A549 (cell line): Measurements from ENCODE around the gene RNF214. TPM values are rescaled to one million over a fixed set of nuclear protein-coding genes. Genes with fewer than 3 reads are reported as not detected.
"Not testable (repeated sequence)": the region's sequence is repeated elsewhere in the genome, so short reads cannot be mapped to it uniquely, and the experiment has no call there.

ENCODE experiments used
- ATAC-seq, 2 experiments: fragments of 200-7000 bp in 1 of 2; fragments of >200 bp in 1 of 2; cut with Nextera tagmentation in 1 of 2; cut with Tn5 transposase in 1 of 2; 3 replicates each; pipeline versions ENCODE4 v1.8.0 to v1.9.1; 2018 to 2020; ENCODE audit warnings: mild to moderate bottlenecking in 1 of 2, moderate library complexity in 1 of 2
- CTCF ChIA-PET: fragments of 300-600 bp; sonication (Branson Sonifier 250); formaldehyde crosslinking; extraction: SDS; loops from one replicate; lab custom pipeline; 2021; ENCODE audit warnings: antibody characterized with exemption, inconsistent platforms; lab: Yijun Ruan, JAX
- POLR2A ChIA-PET: fragments of 350-600 bp; formaldehyde crosslinking; extraction: SDS; loops from one replicate; lab custom pipeline; 2021; ENCODE audit warnings: antibody characterized with exemption, inconsistent platforms; lab: Yijun Ruan, JAX
- DNase-seq, 2 experiments: peaks; one replicate each; pipeline versions ENCODE4 v3.0.0 to v3.0.0-alpha.2; 2011 to 2016; ENCODE audit warnings: low read depth in 1 of 2, low spot score in 1 of 2
- FAIRE-seq: peaks from 2 replicates; lab custom pipeline; 2011; peaks lifted over from hg19 to GRCh38; lab: Jason Lieb, UNC
- H3K27ac ChIP-seq, 2 experiments: fragments of >200 bp; sonication (Bioruptor Twin); formaldehyde crosslinking; 3 replicates each; pipeline ENCODE4 v1.5.1; 2016 to 2017
- H3K4me1 ChIP-seq: fragments of >200 bp; sonication (Bioruptor Twin); formaldehyde crosslinking; 3 replicates; pipeline ENCODE4 v1.6.1; 2016
- H3K4me2 ChIP-seq: fragments of >200 bp; sonication (Bioruptor Twin); formaldehyde crosslinking; 3 replicates; pipeline ENCODE4 v1.6.1; 2016
- H3K4me3 ChIP-seq: fragments of >200 bp; sonication (Bioruptor Twin); formaldehyde crosslinking; 3 replicates; pipeline ENCODE4 v1.5.1; 2016
- H3K9me3 ChIP-seq: fragments of >200 bp; sonication (Bioruptor Twin); formaldehyde crosslinking; 3 replicates; pipeline ENCODE4 v1.6.1; 2016
- CEBPB ChIP-seq, 2 experiments: fragments of >200 bp in 1 of 2; sonication (Bioruptor Twin) in 1 of 2; formaldehyde crosslinking in 1 of 2; IDR thresholded peaks; 2 replicates each; pipeline ENCODE4 v1.6.1; 2012 to 2016
- EHF ChIP-seq: fragments of 250-450 bp; sonication (Bioruptor Pico); IDR thresholded peaks from 2 replicates; pipeline ENCODE4 v1.5.0; 2020; ENCODE audit warnings: mild to moderate bottlenecking
- FOXS1 ChIP-seq: fragments of 250-450 bp; sonication (Bioruptor Pico); IDR thresholded peaks from 2 replicates; pipeline ENCODE4 v1.5.0; 2020; ENCODE audit warnings: mild to moderate bottlenecking, moderate library complexity
- JUNB ChIP-seq: fragments of >200 bp; sonication (Bioruptor Twin); formaldehyde crosslinking; IDR thresholded peaks from 2 replicates; pipeline ENCODE4 v1.6.1; 2016
- KDM5A ChIP-seq: fragments of 200-600 bp; sonication (generic); IDR thresholded peaks from 2 replicates; pipeline ENCODE4 v1.6.1; 2016; ENCODE audit warnings: antibody characterized with exemption, mild to moderate bottlenecking
- NFE2L2 ChIP-seq: fragments of 150-350 bp; conservative IDR thresholded peaks from 2 replicates; pipeline ENCODE4 v1.6.1; 2014; ENCODE audit warnings: low read length
- NPAS2 ChIP-seq: fragments of 250-450 bp; sonication (Bioruptor Pico); IDR thresholded peaks from 2 replicates; pipeline ENCODE4 v1.8.0; 2022; ENCODE audit warnings: mild to moderate bottlenecking, moderate library complexity, borderline replicate concordance
- NR3C1 ChIP-seq: fragments of >200 bp; sonication (Bioruptor Twin); formaldehyde crosslinking; IDR thresholded peaks from 3 replicates; pipeline ENCODE4 v1.6.1; 2017
- POLR2AphosphoS2 ChIP-seq: conservative IDR thresholded peaks from 2 replicates; pipeline ENCODE4 v1.6.1; 2012; ENCODE audit warnings: low read length, improper control_type of control experiment, inconsistent platforms
- RAD21 ChIP-seq, 2 experiments: fragments of >200 bp in 1 of 2; sonication (Bioruptor Twin) in 1 of 2; formaldehyde crosslinking in 1 of 2; IDR thresholded peaks in 1 of 2; conservative IDR thresholded peaks in 1 of 2; 2 replicates in 1 of 2; 3 replicates in 1 of 2; pipeline ENCODE4 v1.6.1; 2012 to 2018; ENCODE audit warnings: inconsistent platforms in 1 of 2
- RFX5 ChIP-seq: fragments of 450-650 bp; IDR thresholded peaks from 2 replicates; pipeline ENCODE4 v1.7.1; 2014; ENCODE audit warnings: antibody characterized with exemption, mild to moderate bottlenecking, moderate library complexity
- TP53 ChIP-seq: fragments of 250-450 bp; sonication (Bioruptor Pico); IDR thresholded peaks from 2 replicates; pipeline ENCODE4 v1.5.0; 2021; ENCODE audit warnings: mild to moderate bottlenecking, moderate library complexity
- ZNF302 ChIP-seq: fragments of 250-450 bp; sonication (Bioruptor Pico); IDR thresholded peaks from 2 replicates; pipeline ENCODE4 v1.9.0; 2021; ENCODE audit warnings: inconsistent platforms, mild to moderate bottlenecking, moderate library complexity
- WGBS: methylation state at CpG from one replicate; pipeline ENCODE4 v1.1.6; 2017; ENCODE audit errors: missing lambda C conversion rate; 5-methylcytosine and 5-hydroxymethylcytosine counted together
- polyA plus RNA-seq, 4 experiments: library from polyadenylated mRNA; depleted of rRNA in 3 of 4; stranded (reverse); fragments of >200 nt; fragmentation: RNase III in 1 of 4; extraction: RNeasy Plus Mini Kit Qiagen cat#74134 plus additional on column Dnase treatment in 1 of 4; gene quantifications; 2 replicates in 3 of 4; 3 replicates in 1 of 4; pipeline ENCODE4 v1.2.3, GENCODE V29; 2011 to 2017
- TF ChIP-seq, protein P1 (sequence below): IDR thresholded peaks from 2 replicates; pipeline ENCODE4 v1.6.1; 2012; ENCODE audit warnings: low read depth, borderline replicate concordance
- TF ChIP-seq, protein P2 (sequence below): fragments of 250-450 bp; sonication (Bioruptor Pico); IDR thresholded peaks from 2 replicates; pipeline ENCODE4 v1.5.0; 2021; ENCODE audit warnings: mild to moderate bottlenecking, moderate library complexity, borderline replicate concordance
- TF ChIP-seq, protein P3 (sequence below): IDR thresholded peaks from 2 replicates; pipeline ENCODE4 v1.6.1; 2012
- TF ChIP-seq, protein P4 (sequence below): fragments of >200 bp; sonication (Bioruptor Twin); formaldehyde crosslinking; IDR thresholded peaks from 2 replicates; pipeline ENCODE4 v1.6.1; 2016

RNF214 gene
- polyA plus RNA-seq, 2 of the 4 experiments (the other 2 are of a cell fraction): 11.0 to 15.9 TPM

DNA sequence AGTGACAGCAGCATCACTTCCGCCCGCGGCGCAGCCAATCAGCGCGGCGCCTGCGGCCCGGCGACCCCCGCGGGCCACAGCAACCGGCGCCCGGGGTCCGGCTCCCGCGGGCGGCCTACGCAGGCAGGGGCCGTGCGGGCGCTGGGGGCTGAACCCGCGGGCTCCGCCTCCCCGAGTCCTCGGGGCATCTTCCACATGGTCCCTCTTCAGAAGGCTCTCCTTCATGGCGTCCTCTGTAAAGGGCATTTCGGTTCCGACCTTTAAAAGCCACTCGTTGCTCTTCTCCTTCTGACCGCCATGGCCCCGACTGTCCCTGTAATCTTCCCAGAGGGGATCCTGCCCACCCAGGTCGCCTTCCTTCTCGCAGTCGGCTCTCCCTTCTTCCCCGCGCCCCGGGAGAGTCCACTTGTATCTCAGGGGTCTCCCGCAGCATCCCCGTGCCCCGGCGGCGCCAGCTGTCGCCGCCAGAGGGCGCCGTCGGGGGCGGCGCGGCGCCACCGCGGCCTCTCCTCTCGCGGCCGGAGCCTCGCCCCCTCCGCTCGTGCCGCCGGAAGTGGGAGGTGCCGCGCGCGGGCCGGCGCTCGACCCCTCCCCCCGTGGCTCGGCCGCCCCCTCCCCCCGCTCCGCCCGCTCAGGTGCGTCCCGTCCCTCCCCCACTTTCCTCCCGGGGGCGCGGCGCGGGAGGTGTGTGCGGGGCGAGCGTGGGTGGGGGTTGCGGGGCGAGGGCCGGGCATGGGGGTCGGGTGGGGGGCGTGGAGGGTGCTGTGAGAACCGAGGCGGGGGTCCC is at the start of gene RNF214 (continued):
- TF ChIP-seq, protein P1, sequence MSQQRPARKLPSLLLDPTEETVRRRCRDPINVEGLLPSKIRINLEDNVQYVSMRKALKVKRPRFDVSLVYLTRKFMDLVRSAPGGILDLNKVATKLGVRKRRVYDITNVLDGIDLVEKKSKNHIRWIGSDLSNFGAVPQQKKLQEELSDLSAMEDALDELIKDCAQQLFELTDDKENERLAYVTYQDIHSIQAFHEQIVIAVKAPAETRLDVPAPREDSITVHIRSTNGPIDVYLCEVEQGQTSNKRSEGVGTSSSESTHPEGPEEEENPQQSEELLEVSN: no peak
- TF ChIP-seq KDM5A: peak; percentile 55; the same call in 1 of the 2 replicates
- TF ChIP-seq CEBPB (IDR thresholded peaks at IDR 0.05): no peak
- TF ChIP-seq, protein P2, sequence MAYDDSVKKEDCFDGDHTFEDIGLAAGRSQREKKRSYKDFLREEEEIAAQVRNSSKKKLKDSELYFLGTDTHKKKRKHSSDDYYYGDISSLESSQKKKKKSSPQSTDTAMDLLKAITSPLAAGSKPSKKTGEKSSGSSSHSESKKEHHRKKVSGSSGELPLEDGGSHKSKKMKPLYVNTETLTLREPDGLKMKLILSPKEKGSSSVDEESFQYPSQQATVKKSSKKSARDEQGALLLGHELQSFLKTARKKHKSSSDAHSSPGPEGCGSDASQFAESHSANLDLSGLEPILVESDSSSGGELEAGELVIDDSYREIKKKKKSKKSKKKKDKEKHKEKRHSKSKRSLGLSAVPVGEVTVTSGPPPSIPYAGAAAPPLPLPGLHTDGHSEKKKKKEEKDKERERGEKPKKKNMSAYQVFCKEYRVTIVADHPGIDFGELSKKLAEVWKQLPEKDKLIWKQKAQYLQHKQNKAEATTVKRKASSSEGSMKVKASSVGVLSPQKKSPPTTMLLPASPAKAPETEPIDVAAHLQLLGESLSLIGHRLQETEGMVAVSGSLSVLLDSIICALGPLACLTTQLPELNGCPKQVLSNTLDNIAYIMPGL (CRISPR knock-in tag): no peak
- no peak for TF ChIP-seq EHF (CRISPR knock-in tag)
- no peak for TF ChIP-seq TP53 (CRISPR knock-in tag)
- TF ChIP-seq NFE2L2: no peak

DNA sequence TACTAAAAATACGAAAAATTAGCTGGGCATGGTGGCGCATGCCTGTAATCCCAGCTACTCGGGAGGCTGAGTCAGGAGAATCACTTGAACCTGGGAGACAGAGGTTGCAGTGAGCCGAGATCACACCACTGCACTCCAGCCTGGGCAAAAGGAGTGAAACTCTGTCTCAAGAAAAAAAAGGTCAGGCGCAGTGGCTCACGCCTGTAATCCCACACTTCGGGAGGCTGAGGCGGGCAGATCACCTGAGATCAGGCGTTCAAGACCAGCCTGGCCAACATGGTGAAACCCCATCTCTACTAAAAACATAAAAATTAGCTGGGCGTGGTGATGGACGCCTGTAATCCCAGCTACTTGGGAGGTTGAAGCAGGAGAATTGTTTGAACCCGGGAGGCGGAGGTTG is 49.3 kb upstream of the RNF214 start:
- H3K4me2 ChIP-seq, FAIRE-seq, H3K27ac ChIP-seq, POLR2A ChIA-PET, ATAC-seq, DNase-seq, H3K4me3 ChIP-seq, H3K9me3 ChIP-seq: not testable (repeated sequence)
- peaks cover 13% of the 10 kb centered on the region for H3K4me1 ChIP-seq
- 94% methylated on average over 13 of the region's 13 CpGs for WGBS
- CTCF ChIA-PET: interaction anchor here (1.0 to 7.2 kb wide), 3 partner anchors 10 to 44 kb away, joined by 3 to 69 read pairs (median 3); no protein-coding TSS in a partner anchor

DNA sequence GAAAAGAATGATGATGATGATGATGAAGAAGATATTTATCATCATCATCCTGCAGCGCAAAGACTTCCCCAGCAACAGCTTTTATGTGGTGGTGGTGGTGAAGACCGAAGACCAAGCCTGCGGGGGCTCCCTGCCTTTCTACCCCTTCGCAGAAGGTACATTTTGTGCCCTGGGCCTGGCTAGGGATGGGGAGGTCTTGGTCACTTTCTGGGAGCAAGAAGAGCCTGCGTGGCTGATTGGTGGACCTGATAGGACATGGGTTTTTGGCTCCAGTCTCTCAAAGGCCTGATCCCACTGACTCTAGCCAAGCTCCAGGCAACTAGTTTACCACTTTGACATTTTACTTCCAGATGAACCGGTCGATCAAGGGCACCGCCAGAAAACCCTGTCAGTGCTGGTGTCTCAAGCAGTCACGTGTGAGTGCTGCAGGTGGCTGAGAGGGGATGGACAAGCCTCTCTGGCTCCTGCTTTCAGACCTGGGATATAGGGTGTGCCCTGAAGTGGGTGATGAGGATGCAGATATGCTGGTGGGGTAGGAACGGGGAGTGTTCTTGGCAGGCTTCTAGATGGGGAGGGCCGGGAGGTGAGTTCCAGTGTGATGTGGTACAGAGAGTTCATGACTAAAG is 48.6 kb upstream of the RNF214 start:
- Histone ChIP-seq H3K4me3 (no peak overlapping the region), H3K9me3 (no peaks in the 10 kb centered on the region), H3K4me1 (peaks cover 13% of the 10 kb centered on the region), H3K4me2 (no peak overlapping the region), H3K27ac (no peak overlapping the region)
- DNase-seq: no peak
- 91% methylated on average over 9 of the region's 11 CpGs for WGBS
- no peak for ATAC-seq
- ChIA-PET POLR2A (no interaction called here), CTCF (interaction anchor here (1.4 to 7.2 kb wide), 2 partner anchors 10 to 44 kb away, joined by 3 to 69 read pairs; no protein-coding TSS in a partner anchor)
- FAIRE-seq: no peak
- TF ChIP-seq NPAS2 (CRISPR knock-in tag) (no peak), JUNB (no peak), RAD21 (conservative IDR thresholded peaks at IDR 0.05 in 1 of 2, IDR thresholded peaks at IDR 0.05 in 1 of 2) (no peak), POLR2AphosphoS2 (no peak), ZNF302 (CRISPR knock-in tag) (no peak), RFX5 (no peak), FOXS1 (CRISPR knock-in tag) (no peak), NR3C1 (no peak)
- TF ChIP-seq, protein P1: no peak
- TF ChIP-seq, protein P3, sequence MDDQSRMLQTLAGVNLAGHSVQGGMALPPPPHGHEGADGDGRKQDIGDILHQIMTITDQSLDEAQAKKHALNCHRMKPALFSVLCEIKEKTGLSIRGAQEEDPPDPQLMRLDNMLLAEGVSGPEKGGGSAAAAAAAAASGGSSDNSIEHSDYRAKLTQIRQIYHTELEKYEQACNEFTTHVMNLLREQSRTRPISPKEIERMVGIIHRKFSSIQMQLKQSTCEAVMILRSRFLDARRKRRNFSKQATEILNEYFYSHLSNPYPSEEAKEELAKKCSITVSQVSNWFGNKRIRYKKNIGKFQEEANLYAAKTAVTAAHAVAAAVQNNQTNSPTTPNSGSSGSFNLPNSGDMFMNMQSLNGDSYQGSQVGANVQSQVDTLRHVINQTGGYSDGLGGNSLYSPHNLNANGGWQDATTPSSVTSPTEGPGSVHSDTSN: no peak
- TF ChIP-seq, protein P4, sequence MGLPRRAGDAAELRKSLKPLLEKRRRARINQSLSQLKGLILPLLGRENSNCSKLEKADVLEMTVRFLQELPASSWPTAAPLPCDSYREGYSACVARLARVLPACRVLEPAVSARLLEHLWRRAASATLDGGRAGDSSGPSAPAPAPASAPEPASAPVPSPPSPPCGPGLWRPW: no peak
